Effector memory CD4-positive, alpha-beta T cell (primary cell): ENCODE results near the gene PRMT5.
"Not testable (repeated sequence)": the region's sequence is repeated elsewhere in the genome, so short reads cannot be mapped to it uniquely, and the experiment has no call there.

Experiments used
- DNase-seq, 3 donors: peaks; one replicate each; pipeline ENCODE4 v3.0.0-alpha.2; 2020
- H3K27ac ChIP-seq: 2 replicates; pipeline ENCODE4 v1.7.0; 2013; ENCODE audit warnings: mild to moderate bottlenecking, low read length, moderate library complexity; ENCODE audit not compliant: insufficient read depth, poor library complexity, severe bottlenecking
- H3K27me3 ChIP-seq: replicated peaks from 2 replicates; pipeline ENCODE4 v1.7.0; 2013; ENCODE audit warnings: mild to moderate bottlenecking, low read length; ENCODE audit not compliant: insufficient read depth, control insufficient read depth, poor library complexity, severe bottlenecking
- H3K36me3 ChIP-seq: 2 replicates; pipeline ENCODE4 v1.7.0; 2013; ENCODE audit warnings: mild to moderate bottlenecking, low read length, moderate library complexity; ENCODE audit not compliant: control insufficient read depth, insufficient read depth
- H3K4me1 ChIP-seq: 2 replicates; pipeline ENCODE4 v1.7.0; 2013; ENCODE audit warnings: low read length, mild to moderate bottlenecking; ENCODE audit not compliant: control insufficient read depth, insufficient read depth, poor library complexity, severe bottlenecking
- H3K4me3 ChIP-seq: 2 replicates; pipeline ENCODE4 v1.7.0; 2013; ENCODE audit warnings: low read length, low read depth, mild to moderate bottlenecking; ENCODE audit not compliant: insufficient read depth, poor library complexity, severe bottlenecking
- H3K9me3 ChIP-seq: 2 replicates; pipeline ENCODE4 v1.7.0; 2013; ENCODE audit warnings: mild to moderate bottlenecking, low read length, moderate library complexity; ENCODE audit not compliant: control insufficient read depth

Gene PRMT5

DNA sequence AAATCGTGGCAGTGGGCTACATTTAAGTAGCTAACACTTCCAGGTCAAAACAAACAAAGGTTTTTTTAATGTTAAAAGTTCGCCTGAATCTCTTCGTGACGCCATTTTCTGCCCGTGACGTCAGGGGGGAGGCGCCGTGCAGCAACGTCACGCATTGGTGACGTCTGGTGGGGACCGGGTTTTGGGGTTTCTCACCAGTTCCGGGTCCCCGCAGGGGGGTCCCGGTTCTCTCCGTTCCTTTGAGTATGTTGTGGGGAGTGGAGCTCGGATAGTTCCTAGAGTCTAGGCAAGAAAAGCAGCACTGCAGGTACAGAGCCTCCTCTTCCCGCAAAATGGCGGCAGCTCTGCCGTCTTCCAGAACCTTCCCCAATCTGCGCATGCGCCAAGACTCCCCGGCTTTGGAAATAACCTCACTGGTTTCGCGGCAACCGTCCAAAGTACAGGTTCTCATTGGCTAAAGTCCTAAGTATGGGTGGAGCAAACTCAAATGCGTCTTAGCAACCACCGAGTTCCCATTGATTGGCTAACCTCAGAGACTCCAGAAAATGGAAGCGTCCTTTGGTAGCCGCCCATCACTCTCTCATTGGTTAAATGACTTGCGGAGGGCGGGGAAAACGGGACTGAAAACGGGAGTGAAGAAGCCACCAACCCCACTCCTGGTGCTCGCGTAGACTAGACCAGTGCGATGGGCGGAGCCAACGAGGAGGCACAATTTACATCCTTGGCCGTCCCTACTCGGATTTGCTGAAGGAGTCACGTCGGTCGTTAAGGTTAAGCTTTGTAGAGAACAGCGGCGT lies 10.2 kb downstream of the PRMT5 start, which contains the start of gene RBM23:
Gene RBM23, minus strand, starts transcription at position 346 of the 797 bp plus-strand sequence.
- peaks cover 12% of the 10 kb centered on the region for H3K4me1 ChIP-seq
- no peaks in the 10 kb centered on the region for H3K27me3 ChIP-seq
- peak within 1 kb of the TSS; percentile 100 for H3K27ac ChIP-seq
- H3K4me3 ChIP-seq: peak within 1 kb of the TSS; percentile 77
- peak; percentile 99 to 100 (median 100) for DNase-seq
- H3K36me3 ChIP-seq: peaks cover 26% of the 10 kb centered on the region
- no peaks in the 10 kb centered on the region for H3K9me3 ChIP-seq

- Histone ChIP-seq H3K9me3 (no peaks in the 10 kb centered on the region), H3K27ac (no peak overlapping the region), H3K36me3 (peaks cover 16% of the 10 kb centered on the region), H3K4me3 (no peak overlapping the region), H3K27me3 (no peaks in the 10 kb centered on the region), H3K4me1 (peaks cover 12% of the 10 kb centered on the region)
- DNase-seq: no peak
Observed at GRCh38 chr14:22915886-22916521, 13.2 kb downstream of the PRMT5 start.

DNA sequence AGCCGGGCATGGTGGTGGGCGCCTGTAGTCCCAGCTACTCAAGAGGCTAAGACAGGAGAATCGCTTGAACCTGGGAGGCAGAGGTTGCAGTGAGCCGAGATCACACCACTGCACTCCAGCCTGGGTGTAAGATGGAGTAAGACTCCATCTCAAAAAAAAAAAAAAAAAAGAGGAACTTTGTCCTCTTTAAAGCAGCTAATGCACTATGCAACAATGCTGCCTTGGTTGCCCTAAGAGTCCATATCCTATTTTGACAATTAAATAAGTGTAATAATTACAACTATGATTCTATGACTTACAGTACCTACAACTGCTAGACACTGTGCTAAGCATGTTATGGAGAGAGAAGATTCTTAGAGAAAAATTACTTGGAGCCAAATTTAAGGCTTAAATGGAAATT lies 14.3 kb downstream of the PRMT5 start:
- not testable (repeated sequence) for H3K27me3 ChIP-seq, H3K9me3 ChIP-seq, H3K4me1 ChIP-seq, DNase-seq, H3K4me3 ChIP-seq, H3K27ac ChIP-seq
- H3K36me3 ChIP-seq: peaks cover 17% of the 10 kb centered on the region

GRCh38 chr14:22910916-22911315 lies 18.3 kb downstream of the PRMT5 start:
- H3K4me3 ChIP-seq: no peak overlapping the region
- no peaks in the 10 kb centered on the region for H3K9me3 ChIP-seq
- H3K27ac ChIP-seq: no peak overlapping the region
- H3K36me3 ChIP-seq: peaks cover 48% of the 10 kb centered on the region
- H3K27me3 ChIP-seq: no peaks in the 10 kb centered on the region
- H3K4me1 ChIP-seq: no peaks in the 10 kb centered on the region
- no peak for DNase-seq

- no peaks in the 10 kb centered on the region for H3K4me1 ChIP-seq
- DNase-seq: no peak
- H3K27me3 ChIP-seq: no peaks in the 10 kb centered on the region
- no peak overlapping the region for H3K27ac ChIP-seq
- no peak overlapping the region for H3K4me3 ChIP-seq
- H3K36me3 ChIP-seq: peaks cover 68% of the 10 kb centered on the region
- no peaks in the 10 kb centered on the region for H3K9me3 ChIP-seq
Observed at GRCh38 chr14:22908601-22909000, 20.6 kb downstream of the PRMT5 start.

- DNase-seq: no peak
- Histone ChIP-seq H3K9me3 (no peaks in the 10 kb centered on the region), H3K36me3 (peaks cover 76% of the 10 kb centered on the region)
Observed at GRCh38 chr14:22907429-22907828, 21.7 kb downstream of the PRMT5 start.

GRCh38 chr14:22906073-22906472 lies 23.1 kb downstream of the PRMT5 start:
- Histone ChIP-seq H3K4me3 (no peak overlapping the region), H3K9me3 (no peaks in the 10 kb centered on the region), H3K36me3 (peaks cover 79% of the 10 kb centered on the region), H3K27me3 (no peaks in the 10 kb centered on the region), H3K27ac (no peak overlapping the region), H3K4me1 (no peaks in the 10 kb centered on the region)
- DNase-seq: no peak

More at GRCh38 chr14:22907429-22907828, 21.7 kb downstream of the PRMT5 start:
- Histone ChIP-seq H3K4me1 (no peaks in the 10 kb centered on the region), H3K4me3 (no peak overlapping the region), H3K27me3 (no peaks in the 10 kb centered on the region), H3K27ac (no peak overlapping the region)

DNA sequence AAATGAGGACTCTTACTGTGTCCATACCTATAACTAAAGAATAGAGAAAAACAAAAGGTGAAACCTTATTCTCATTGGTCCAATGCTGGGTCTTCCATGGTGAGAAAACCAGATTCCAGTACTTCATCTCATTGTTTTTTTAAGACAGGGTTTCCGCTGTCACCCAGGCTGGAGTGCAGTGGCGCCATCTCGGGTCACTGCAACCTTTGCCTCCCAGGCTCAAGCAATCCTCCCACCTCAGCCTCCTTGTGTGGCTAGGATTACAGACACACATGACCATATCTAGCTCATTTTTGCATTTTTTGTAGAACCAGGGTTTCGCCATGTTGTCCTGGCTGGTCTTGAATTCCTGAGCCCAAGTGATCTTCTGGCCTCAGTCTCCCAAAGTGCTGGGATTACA lies 23.5 kb downstream of the PRMT5 start:
- DNase-seq: no peak
- no peak overlapping the region for H3K27ac ChIP-seq
- H3K27me3 ChIP-seq: no peaks in the 10 kb centered on the region
- peaks cover 81% of the 10 kb centered on the region for H3K36me3 ChIP-seq
- H3K9me3 ChIP-seq: no peaks in the 10 kb centered on the region
- no peak overlapping the region for H3K4me3 ChIP-seq
- H3K4me1 ChIP-seq: no peaks in the 10 kb centered on the region

- Histone ChIP-seq H3K4me3 (no peak overlapping the region), H3K36me3 (peaks cover 67% of the 10 kb centered on the region), H3K4me1 (peaks cover 4% of the 10 kb centered on the region), H3K9me3 (no peaks in the 10 kb centered on the region), H3K27ac (no peak overlapping the region), H3K27me3 (no peaks in the 10 kb centered on the region)
- DNase-seq: no peak
Observed at GRCh38 chr14:22903742-22904087, 25.5 kb downstream of the PRMT5 start.

GRCh38 chr14:22901799-22902198 lies 27.4 kb downstream of the PRMT5 start:
- Histone ChIP-seq H3K9me3 (no peaks in the 10 kb centered on the region), H3K4me1 (peaks cover 4% of the 10 kb centered on the region), H3K4me3 (no peak overlapping the region), H3K27ac (no peak overlapping the region), H3K36me3 (peaks cover 50% of the 10 kb centered on the region), H3K27me3 (no peaks in the 10 kb centered on the region)
- DNase-seq: no peak
